CD4-positive, alpha-beta T cell (primary cell): Measurements from ENCODE around the gene NADK2. TPM values are rescaled to one million over a fixed set of nuclear protein-coding genes. Genes with fewer than 3 reads are reported as not detected.

ENCODE experiments used
- ATAC-seq: fragments of 200-7000 bp; cut with Tn5 transposase; one replicate; pipeline ENCODE4 v1.10.0; 2022; ENCODE audit warnings: mild to moderate bottlenecking; ENCODE audit not compliant: poor library complexity
- CTCF ChIA-PET: fragments of 350-600 bp; sonication (Branson Sonifier 250); formaldehyde crosslinking; loops from one replicate; lab custom pipeline; 2021; ENCODE audit warnings: antibody characterized with exemption, inconsistent platforms; lab: Charles Lee
- POLR2A ChIA-PET: fragments of 350-600 bp; sonication (Branson Sonifier 250); formaldehyde crosslinking; loops from one replicate; lab custom pipeline; 2021; ENCODE audit warnings: antibody characterized with exemption, inconsistent platforms; lab: Charles Lee
- DNase-seq, 14 experiments: peaks; one replicate each; pipeline ENCODE4 v3.0.0-alpha.2; 2013 to 2020; ENCODE audit warnings: mixed read lengths in 2 of 14
- H3K27ac ChIP-seq, 2 donors: one replicate each; pipeline versions ENCODE4 v1.5.1 to v1.7.0; 2013; ENCODE audit warnings: low read length in 2 of 2, low read depth in 1 of 2, mild to moderate bottlenecking in 1 of 2
- H3K27me3 ChIP-seq, 2 experiments: 1 replicate in 1 of 2; 2 replicates in 1 of 2; pipeline versions ENCODE4 v1.6.1 to v1.7.0; 2013; ENCODE audit warnings: low read length in 2 of 2, control low read depth in 1 of 2, mild to moderate bottlenecking in 1 of 2, moderate library complexity in 1 of 2; ENCODE audit not compliant: insufficient read depth in 2 of 2, control insufficient read depth in 1 of 2
- H3K36me3 ChIP-seq: one replicate; pipeline ENCODE4 v1.6.1; 2013; ENCODE audit warnings: low read length, control low read depth; ENCODE audit not compliant: insufficient read depth
- H3K4me1 ChIP-seq: one replicate; pipeline ENCODE4 v1.6.1; 2013; ENCODE audit warnings: low read length, control low read depth; ENCODE audit not compliant: insufficient read depth
- H3K4me3 ChIP-seq: one replicate; pipeline ENCODE4 v1.5.1; 2013; ENCODE audit warnings: mild to moderate bottlenecking, low read length, moderate library complexity
- H3K9me3 ChIP-seq, 2 experiments: 1 replicate in 1 of 2; 2 replicates in 1 of 2; pipeline versions ENCODE4 v1.6.1 to v1.7.0; 2013; ENCODE audit warnings: low read length in 2 of 2, mild to moderate bottlenecking in 2 of 2, control low read depth in 1 of 2, moderate library complexity in 1 of 2; ENCODE audit not compliant: control insufficient read depth in 1 of 2, insufficient read depth in 1 of 2
- H3K27ac Mint-ChIP-seq: one replicate; pipeline ENCODE4 v1.8.0; 2020; ENCODE audit warnings: mixed read lengths
- H3K27me3 Mint-ChIP-seq: one replicate; pipeline ENCODE4 v1.8.0; 2021; ENCODE audit warnings: mixed read lengths
- H3K36me3 Mint-ChIP-seq: one replicate; pipeline ENCODE4 v1.8.0; 2021; ENCODE audit warnings: low read depth, mixed read lengths
- H3K4me1 Mint-ChIP-seq: one replicate; pipeline ENCODE4 v1.8.0; 2021; ENCODE audit warnings: low read depth, mixed read lengths
- H3K4me3 Mint-ChIP-seq: one replicate; pipeline ENCODE4 v1.8.0; 2020; ENCODE audit warnings: mild to moderate bottlenecking, mixed read lengths
- H3K9me3 Mint-ChIP-seq: one replicate; pipeline ENCODE4 v1.8.0; 2020; ENCODE audit warnings: mixed read lengths
- CTCF ChIP-seq: fragments of 200-600 bp; IDR thresholded peaks from one replicate; pipeline ENCODE4 v1.8.0; 2022; ENCODE audit warnings: antibody characterized with exemption, mild to moderate bottlenecking
- intact Hi-C, 2 experiments: fragments of 100-400 bp; cut with DNase I in 1 of 2; cut with micrococcal nuclease in 1 of 2; formaldehyde crosslinking; loops; one replicate each; pipeline versions ENCODE4 v1.15.1 to v1.9.0; 2023 to 2025; cut with DNase I, micrococcal nuclease
- total RNA-seq, 174 experiments: library from RNA in 2 of 174; stranded (reverse) in 2 of 174; gene quantifications; one replicate each; pipeline ENCODE4 v1.2.3 and lab custom pipeline; 2021 to 2026

The NADK2 gene
- total RNA-seq, 2 experiments from 2014 or later = 12.5 to 13.3 TPM

- intact Hi-C loops = loop anchor here (10.0 kb wide), 2 partner anchors 87 to 287 kb away; partner anchors contain the start of gene RANBP3L (in 1 of the 2)
- Mint-ChIP-seq H3K4me1 (no peaks in the 10 kb centered on the region), H3K27ac (no peak overlapping the region), H3K36me3 (peaks cover 70% of the 10 kb centered on the region), H3K4me3 (no peak overlapping the region), H3K27me3 (no peaks in the 10 kb centered on the region), H3K9me3 (no peaks in the 10 kb centered on the region)
- CTCF ChIA-PET = interaction anchor here (1.0 to 1.2 kb wide), 2 partner anchors 19 to 24 kb away, joined by 3 read pairs; partner anchors contain the start of gene NADK2
- POLR2A ChIA-PET = interaction anchor here (2.6 kb wide), 1 partner anchor 24 kb away, joined by 10 read pairs; the partner anchor contains the start of gene NADK2
- no peak for TF ChIP-seq CTCF
- Histone ChIP-seq H3K4me3 (no peak overlapping the region), H3K4me1 (no peaks in the 10 kb centered on the region), H3K27me3 (no peaks in the 10 kb centered on the region), H3K27ac (no peak overlapping the region), H3K36me3 (peaks cover 31% of the 10 kb centered on the region), H3K9me3 (no peaks in the 10 kb centered on the region)
- DNase-seq (no peak), ATAC-seq (no peak)
Measured at GRCh38 chr5:36217567-36217966, 24.2 kb downstream of the NADK2 start.

- no peak for DNase-seq
- intact Hi-C loops = loop anchor here (10.0 kb wide), 2 partner anchors 89 to 289 kb away; partner anchors contain the start of gene RANBP3L (in 1 of the 2)
- POLR2A ChIA-PET = no interaction called here
- Histone ChIP-seq H3K4me3 (no peak overlapping the region), H3K36me3 (peaks cover 26% of the 10 kb centered on the region), H3K27me3 (no peaks in the 10 kb centered on the region), H3K4me1 (no peaks in the 10 kb centered on the region), H3K27ac (no peak overlapping the region), H3K9me3 (no peaks in the 10 kb centered on the region)
- no peaks in the 10 kb centered on the region for H3K27me3 Mint-ChIP-seq
- ATAC-seq = no peak
- no peak overlapping the region for H3K4me3 Mint-ChIP-seq
- no peaks in the 10 kb centered on the region for H3K9me3 Mint-ChIP-seq
- H3K4me1 Mint-ChIP-seq = no peaks in the 10 kb centered on the region
- H3K27ac Mint-ChIP-seq = no peak overlapping the region
- no peak for TF ChIP-seq CTCF
- CTCF ChIA-PET = no interaction called here
- H3K36me3 Mint-ChIP-seq = peaks cover 73% of the 10 kb centered on the region
Measured at GRCh38 chr5:36215910-36216309, 25.8 kb downstream of the NADK2 start.

- intact Hi-C loops = loop anchor here (5.0 to 10.0 kb wide), 3 partner anchors 90 to 293 kb away; partner anchors contain the start of gene RANBP3L (in 1 of the 2)
Measured at GRCh38 chr5:36214436-36214835, 27.3 kb downstream of the NADK2 start.

More at GRCh38 chr5:36214436-36214835, 27.3 kb downstream of the NADK2 start:
- ChIA-PET CTCF (interaction anchor here (1.8 kb wide), 1 partner anchor 27 kb away, joined by 8 read pairs; the partner anchor contains the start of gene NADK2), POLR2A (no interaction called here)
- peaks cover 70% of the 10 kb centered on the region for H3K36me3 Mint-ChIP-seq
- no peak overlapping the region for H3K4me3 Mint-ChIP-seq
- peak; percentile 35 for TF ChIP-seq CTCF
- H3K4me3 ChIP-seq = no peak overlapping the region
- no peaks in the 10 kb centered on the region for H3K27me3 Mint-ChIP-seq
- DNase-seq = peak in 2 of 14 experiments; percentile 9
- no peaks in the 10 kb centered on the region for H3K9me3 Mint-ChIP-seq
- H3K4me1 ChIP-seq = no peaks in the 10 kb centered on the region
- peaks cover 20% of the 10 kb centered on the region for H3K36me3 ChIP-seq
- H3K9me3 ChIP-seq = no peaks in the 10 kb centered on the region
- no peak overlapping the region for H3K27ac Mint-ChIP-seq
- ATAC-seq = no peak
- H3K27me3 ChIP-seq = no peaks in the 10 kb centered on the region
- no peaks in the 10 kb centered on the region for H3K4me1 Mint-ChIP-seq
- H3K27ac ChIP-seq = no peak overlapping the region
